ENCODE data around the gene FAM193B.
"Not testable (repeated sequence)": the region's sequence is repeated elsewhere in the genome, so short reads cannot be mapped to it uniquely, and the experiment has no call there.

FAM193B gene

GRCh38 chr5:177576169-177576568 lies 21.8 kb upstream of the FAM193B start:
- DNase-seq (ENCODE audit: low spot score): no peak

GRCh38 chr5:177575488-177575887 lies 21.1 kb upstream of the FAM193B start:
- no peak for DNase-seq (ENCODE audit: low spot score)

- DNase-seq (ENCODE audit: low spot score): no peak
Measured at GRCh38 chr5:177569894-177570293, 15.5 kb upstream of the FAM193B start.

GRCh38 chr5:177568326-177568725 lies 14.0 kb upstream of the FAM193B start:
- DNase-seq (ENCODE audit: low spot score): no peak

GRCh38 chr5:177565046-177565445 lies 10.7 kb upstream of the FAM193B start:
- DNase-seq (ENCODE audit: low spot score): no peak

GRCh38 chr5:177559446-177559941 lies 5.1 kb upstream of the FAM193B start:
- DNase-seq (ENCODE audit: low spot score): not testable (repeated sequence)

GRCh38 chr5:177557796-177558195 lies 3.4 kb upstream of the FAM193B start:
- no peak for DNase-seq (ENCODE audit: low spot score)

GRCh38 chr5:177557041-177557647 lies 2.8 kb upstream of the FAM193B start:
- DNase-seq (ENCODE audit: low spot score): no peak

GRCh38 chr5:177555665-177556064 lies 1.3 kb upstream of the FAM193B start:
- no peak for DNase-seq (ENCODE audit: low spot score)

GRCh38 chr5:177555228-177555627 lies 865 bp upstream of the FAM193B start:
- no peak for DNase-seq (ENCODE audit: low spot score)

GRCh38 chr5:177553671-177554429 lies 513 bp downstream of the FAM193B start:
- peak; percentile 71 for DNase-seq (ENCODE audit: low spot score)

GRCh38 chr5:177552839-177553455 lies 1.4 kb downstream of the FAM193B start:
- no peak for DNase-seq (ENCODE audit: low spot score)

- no peak for DNase-seq (ENCODE audit: low spot score)
Measured at GRCh38 chr5:177550122-177550521, 4.2 kb downstream of the FAM193B start.

GRCh38 chr5:177548495-177548894 lies 5.9 kb downstream of the FAM193B start:
- DNase-seq (ENCODE audit: low spot score): no peak

- no peak for DNase-seq (ENCODE audit: low spot score)
Measured at GRCh38 chr5:177547736-177548135, 6.6 kb downstream of the FAM193B start.

GRCh38 chr5:177546258-177546741 lies 8.1 kb downstream of the FAM193B start:
- DNase-seq (ENCODE audit: low spot score): no peak

GRCh38 chr5:177545487-177546257 lies 8.7 kb downstream of the FAM193B start:
- DNase-seq (ENCODE audit: low spot score): no peak

GRCh38 chr5:177542816-177543465 lies 11.4 kb downstream of the FAM193B start:
- DNase-seq (ENCODE audit: low spot score): no peak

- no peak for DNase-seq (ENCODE audit: low spot score)
Measured at GRCh38 chr5:177540438-177540837, 13.9 kb downstream of the FAM193B start.

- DNase-seq (ENCODE audit: low spot score): no peak
Measured at GRCh38 chr5:177539411-177539810, 15.0 kb downstream of the FAM193B start.

- DNase-seq (ENCODE audit: low spot score): no peak
Measured at GRCh38 chr5:177538876-177539275, 15.5 kb downstream of the FAM193B start.
